B cell (primary cell): ENCODE data around the gene TTLL5.

Experiments
- CTCF ChIP-seq: fragments of 200-600 bp; IDR thresholded peaks from one replicate; pipeline ENCODE4 v1.8.0; 2022; ENCODE audit warnings: antibody characterized with exemption, mild to moderate bottlenecking
- EZH2 ChIP-seq: IDR thresholded peaks from 2 replicates; pipeline ENCODE4 v1.6.1; 2012; ENCODE audit warnings: borderline replicate concordance, low read depth, mild to moderate bottlenecking, moderate library complexity, low read length; ENCODE audit not compliant: insufficient read depth, poor library complexity, severe bottlenecking

GRCh38 chr14:75614179-75614578 is 46.9 kb upstream of the TTLL5 start:
- no peak for TF ChIP-seq CTCF
- no peak for TF ChIP-seq EZH2
